GM11168 (cell line): ENCODE data around the gene CMIP.

Experiments used
- in situ Hi-C: fragments of 300-500 bp; cut with MboI; formaldehyde crosslinking; loops from one replicate; pipeline ENCODE4 v1.12.0; 2022; ENCODE audit warnings: low sequenced_read_pairs; ENCODE audit not compliant: unreplicated experiment

CMIP gene

DNA sequence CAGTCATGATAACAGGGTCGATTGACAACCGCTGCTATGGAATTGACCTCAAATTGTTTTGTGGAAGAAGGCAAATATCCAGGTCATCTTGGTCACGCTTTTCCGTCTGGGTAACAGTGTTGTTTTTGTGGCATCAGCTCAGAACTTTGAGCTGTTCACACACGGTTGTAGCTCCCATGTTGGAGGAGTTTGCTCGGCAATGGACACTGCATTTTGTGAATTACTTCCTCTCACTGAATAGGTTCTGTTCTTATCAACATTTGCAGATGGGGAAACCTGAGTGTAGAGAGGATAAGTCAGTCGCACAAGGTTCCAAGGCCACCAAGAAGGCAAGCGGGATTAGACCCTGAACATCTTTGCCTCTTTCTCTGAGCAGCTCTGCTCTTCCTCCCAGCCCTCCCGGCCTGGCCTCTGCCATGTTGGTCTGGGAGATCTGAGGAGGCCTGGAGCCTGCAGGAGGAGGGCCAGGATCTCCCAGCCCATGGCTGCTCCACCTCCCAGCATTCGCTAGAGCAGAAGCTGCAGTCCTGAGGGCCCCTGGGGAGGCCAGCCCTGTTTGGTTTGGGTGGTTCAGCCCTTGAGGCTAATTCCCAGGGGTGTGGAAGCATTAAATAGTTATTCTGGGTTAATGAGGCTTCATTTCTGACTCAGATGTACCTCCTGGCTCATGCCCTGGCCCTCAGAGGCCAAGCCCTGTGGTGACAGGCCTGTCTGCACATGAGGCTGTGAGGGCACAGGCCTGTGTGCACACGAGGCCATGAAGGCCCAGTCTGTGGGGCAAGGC, 180.3 kb downstream of the CMIP start:
- in situ Hi-C loops: loop anchor here (10.0 kb wide), 1 partner anchor 220 kb away; no protein-coding TSS in a partner anchor

GRCh38 chr16:81625544-81626153, 181.0 kb downstream of the CMIP start:
- in situ Hi-C loops: loop anchor here (10.0 kb wide), 1 partner anchor 221 kb away; no protein-coding TSS in a partner anchor

DNA sequence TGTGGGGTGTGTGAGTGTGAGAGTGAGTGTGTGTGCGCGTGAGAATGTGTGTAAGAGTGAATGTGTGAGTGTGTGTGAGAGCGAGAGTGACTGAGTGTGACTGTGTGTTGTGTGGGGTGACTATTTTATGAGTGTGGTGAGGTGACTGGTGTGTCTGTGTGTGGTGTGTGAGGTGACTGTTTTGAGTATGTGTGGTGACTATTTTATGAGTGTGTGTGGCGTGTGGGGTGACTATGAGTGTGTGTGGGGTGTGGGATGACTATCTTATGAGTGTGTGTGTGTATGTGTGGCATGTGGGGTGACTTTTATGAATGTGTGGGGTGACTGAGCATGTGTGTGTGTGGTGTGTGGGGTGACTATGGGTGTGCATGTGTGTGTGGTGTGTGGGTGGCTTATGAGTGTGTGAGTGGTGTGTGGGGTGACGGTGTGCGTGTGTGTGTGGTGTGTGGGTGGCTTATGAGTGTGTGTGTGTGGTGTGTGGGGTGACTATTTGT, 181.6 kb downstream of the CMIP start:
- in situ Hi-C loops: loop anchor here (10.0 kb wide), 1 partner anchor 221 kb away; no protein-coding TSS in a partner anchor

DNA sequence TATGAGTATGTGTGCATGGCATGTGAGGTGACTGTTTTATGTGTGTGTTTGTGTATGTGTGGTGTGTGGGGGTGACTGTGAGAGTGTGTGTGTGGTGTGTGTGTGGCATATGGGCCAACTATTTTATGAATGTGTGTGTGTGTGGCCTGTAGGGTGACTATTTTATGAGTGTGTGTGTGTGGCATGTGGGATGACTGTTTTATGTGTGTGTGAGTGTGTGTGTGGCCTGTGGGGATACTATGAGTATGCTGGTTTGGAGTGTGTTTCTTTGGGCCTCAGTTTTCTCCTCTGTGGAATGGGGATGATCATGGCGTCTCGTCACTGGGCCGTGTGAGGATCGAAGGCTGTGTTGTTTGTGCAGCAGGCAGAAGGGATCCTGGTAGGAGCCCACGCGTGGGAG, 182.4 kb downstream of the CMIP start:
- in situ Hi-C loops: loop anchor here (10.0 kb wide), 1 partner anchor 222 kb away; no protein-coding TSS in a partner anchor

DNA sequence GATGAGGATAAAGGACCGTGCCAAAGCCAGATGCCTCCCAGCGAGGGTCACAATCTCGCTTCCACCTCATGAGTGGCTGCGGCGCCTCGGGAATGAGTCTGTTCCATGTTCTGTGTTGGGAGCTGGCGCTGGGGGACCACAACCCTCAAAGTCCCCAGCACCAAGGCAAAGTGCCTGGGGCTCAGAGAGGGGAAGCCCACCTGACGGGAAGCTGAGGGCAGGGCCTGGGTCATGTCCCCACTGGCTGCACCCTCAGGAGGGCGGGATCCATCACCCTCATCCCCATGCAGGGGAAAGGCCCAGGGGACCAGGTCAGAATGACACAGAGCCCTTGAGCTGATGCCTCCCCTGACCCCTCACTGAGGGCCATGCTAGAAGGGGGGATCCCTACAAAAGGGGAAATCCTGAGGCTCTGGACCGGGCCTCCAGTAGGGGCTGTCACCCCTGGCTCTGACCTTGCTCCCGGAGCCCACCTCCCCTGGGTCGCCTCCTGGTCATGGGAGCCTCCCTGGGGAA, 183.2 kb downstream of the CMIP start:
- in situ Hi-C loops: loop anchor here (10.0 kb wide), 1 partner anchor 223 kb away; no protein-coding TSS in a partner anchor

- in situ Hi-C loops: loop anchor here (10.0 kb wide), 1 partner anchor 224 kb away; no protein-coding TSS in a partner anchor
These were observed 184.6 kb downstream of the CMIP start for GRCh38 chr16:81629034-81629802.

DNA sequence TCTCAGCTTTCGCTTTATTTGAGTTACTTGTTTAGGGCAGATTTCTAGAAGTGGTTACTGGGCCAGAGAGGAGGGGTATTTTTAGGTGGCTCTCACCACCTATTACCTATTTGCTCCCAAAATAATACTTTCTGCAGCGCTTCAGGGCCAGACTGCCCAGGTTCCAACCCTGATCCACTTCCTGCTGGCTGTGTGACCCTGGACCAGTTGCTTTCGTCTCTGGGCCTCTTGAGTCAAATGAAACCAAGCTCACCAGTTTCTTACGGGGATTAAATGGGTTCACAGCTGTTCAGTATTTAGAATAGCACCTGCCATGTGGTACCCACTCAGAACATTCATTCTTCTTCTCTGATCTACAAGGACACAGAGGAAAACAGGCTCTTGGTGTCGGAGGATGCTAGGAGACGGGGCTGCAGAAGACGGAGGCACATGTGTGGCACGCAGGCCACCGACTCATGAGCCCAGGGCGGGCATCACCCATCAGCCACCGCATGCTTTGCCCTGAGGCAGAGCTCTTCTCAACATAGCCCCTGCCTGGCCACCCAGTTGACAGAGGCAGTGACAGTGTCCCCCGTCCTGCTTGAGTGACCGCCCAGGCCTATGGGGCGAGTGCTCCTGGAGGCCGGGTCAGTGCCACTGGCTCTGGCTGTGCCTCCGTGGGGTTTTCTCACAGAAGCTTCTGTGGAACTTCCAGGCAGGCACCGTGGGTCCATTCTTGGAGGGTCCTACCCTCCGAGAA, 185.5 kb downstream of the CMIP start:
- in situ Hi-C loops: loop anchor here (5.0 to 10.0 kb wide), 2 partner anchors 92 to 225 kb away; no protein-coding TSS in a partner anchor

GRCh38 chr16:81630635-81631031, 186.0 kb downstream of the CMIP start:
- in situ Hi-C loops: loop anchor here (5.0 kb wide), 1 partner anchor 92 kb away; no protein-coding TSS in a partner anchor

GRCh38 chr16:81632392-81633146, 188.0 kb downstream of the CMIP start:
- in situ Hi-C loops: loop anchor here (5.0 kb wide), 1 partner anchor 90 kb away; no protein-coding TSS in a partner anchor

DNA sequence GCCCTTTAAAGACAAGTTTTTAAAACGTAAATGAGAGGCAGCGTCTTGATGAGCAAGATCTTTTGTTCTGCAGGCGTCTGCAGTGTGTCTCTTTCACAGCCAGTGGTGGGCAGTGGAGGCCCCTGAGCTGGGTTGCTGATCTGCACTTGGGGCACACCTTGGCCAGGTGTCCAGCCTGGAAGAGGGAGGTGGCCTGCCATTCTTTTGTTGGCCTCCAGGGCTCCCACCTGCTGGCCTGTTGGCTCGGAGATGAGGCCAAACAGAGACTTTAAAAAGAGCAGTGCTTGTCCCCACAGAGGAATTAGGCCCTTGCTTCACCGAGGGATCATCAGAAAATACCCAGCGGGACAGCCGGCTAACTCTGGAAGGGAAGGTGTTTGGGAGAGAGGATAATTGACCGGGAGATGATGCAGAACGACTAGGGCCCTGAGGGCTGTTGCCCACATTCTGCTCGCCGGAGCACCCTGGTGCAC, 188.6 kb downstream of the CMIP start:
- in situ Hi-C loops: loop anchor here (5.0 kb wide), 1 partner anchor 89 kb away; no protein-coding TSS in a partner anchor

- in situ Hi-C loops: loop anchor here (5.0 kb wide), 1 partner anchor 88 kb away; no protein-coding TSS in a partner anchor
These were observed 189.2 kb downstream of the CMIP start for GRCh38 chr16:81633680-81634379.

GRCh38 chr16:81634380-81635062, 189.9 kb downstream of the CMIP start:
- in situ Hi-C loops: loop anchor here (5.0 kb wide), 1 partner anchor 88 kb away; no protein-coding TSS in a partner anchor

DNA sequence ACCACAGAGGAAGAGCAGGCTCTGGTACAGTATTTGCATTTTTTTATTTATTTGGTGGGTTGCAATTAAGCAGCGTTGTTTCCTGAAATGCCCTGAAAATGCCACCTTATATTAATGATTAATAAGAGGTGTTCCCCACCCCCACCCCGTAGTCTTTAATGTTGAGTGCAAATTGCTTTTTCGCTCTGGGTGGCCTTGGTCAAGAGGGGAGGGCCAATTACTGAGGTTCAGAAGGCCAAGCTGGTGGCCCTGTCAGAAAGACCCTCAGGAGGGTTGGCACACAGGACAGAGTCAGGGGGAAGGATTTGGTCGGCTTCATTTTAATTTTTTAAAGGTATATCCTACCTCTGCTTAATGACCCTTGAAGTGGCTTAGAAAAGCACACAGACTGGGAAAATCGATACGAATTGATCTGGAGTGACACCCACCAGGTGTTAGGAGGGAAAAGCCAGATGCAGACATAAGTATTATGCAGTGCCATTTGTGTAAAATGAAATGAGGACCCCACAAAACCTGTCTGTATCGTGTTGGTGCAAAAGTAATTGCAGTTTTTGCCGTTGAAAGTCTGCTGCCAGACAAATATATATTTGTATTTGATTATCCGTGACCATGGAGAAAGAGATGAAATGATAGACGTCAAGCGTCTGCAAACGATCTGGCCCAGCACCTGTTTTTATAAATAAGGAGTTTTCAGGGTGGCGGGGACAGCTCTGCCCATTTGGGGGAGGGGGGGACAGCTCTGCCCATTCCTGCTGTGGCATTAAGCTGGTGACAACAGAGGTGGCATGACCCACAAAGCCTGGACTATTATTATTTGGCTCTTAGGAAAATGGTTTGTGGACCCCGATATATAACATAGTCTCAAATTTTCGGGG, 190.7 kb downstream of the CMIP start:
- in situ Hi-C loops: no loop called here

DNA sequence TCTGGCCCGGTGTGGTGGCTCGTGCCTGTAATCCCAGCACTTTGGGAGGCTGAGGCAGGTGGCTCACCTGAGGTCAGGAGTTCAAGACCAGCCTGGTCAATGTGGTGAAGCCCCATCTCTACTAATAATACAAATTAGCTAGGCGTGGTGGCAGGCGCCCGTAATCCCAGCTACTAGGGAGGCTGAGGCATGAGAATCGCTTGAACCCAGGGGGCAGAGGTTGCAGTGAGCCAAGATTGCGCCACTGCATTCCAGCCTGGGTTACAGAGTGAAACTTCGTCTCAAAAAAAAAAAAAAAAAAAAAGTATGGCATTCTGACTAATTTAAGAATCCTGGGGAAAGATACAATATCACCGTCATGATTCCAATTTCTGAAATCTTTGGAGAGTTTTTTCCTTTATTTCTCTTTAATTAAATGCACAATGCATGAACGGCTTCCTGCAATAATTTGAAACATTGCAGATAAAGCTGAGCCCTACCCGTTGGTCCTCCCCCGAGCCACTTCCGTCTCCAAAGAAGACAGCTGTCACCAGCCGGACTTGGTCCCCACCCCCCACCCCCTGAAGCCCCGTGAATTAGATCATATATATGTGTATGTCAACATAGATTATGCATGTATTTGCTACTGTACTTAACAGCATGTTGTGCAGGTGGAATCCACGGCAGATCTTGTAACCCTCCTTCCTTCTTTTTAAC, 191.8 kb downstream of the CMIP start:
- in situ Hi-C loops: no loop called here

DNA sequence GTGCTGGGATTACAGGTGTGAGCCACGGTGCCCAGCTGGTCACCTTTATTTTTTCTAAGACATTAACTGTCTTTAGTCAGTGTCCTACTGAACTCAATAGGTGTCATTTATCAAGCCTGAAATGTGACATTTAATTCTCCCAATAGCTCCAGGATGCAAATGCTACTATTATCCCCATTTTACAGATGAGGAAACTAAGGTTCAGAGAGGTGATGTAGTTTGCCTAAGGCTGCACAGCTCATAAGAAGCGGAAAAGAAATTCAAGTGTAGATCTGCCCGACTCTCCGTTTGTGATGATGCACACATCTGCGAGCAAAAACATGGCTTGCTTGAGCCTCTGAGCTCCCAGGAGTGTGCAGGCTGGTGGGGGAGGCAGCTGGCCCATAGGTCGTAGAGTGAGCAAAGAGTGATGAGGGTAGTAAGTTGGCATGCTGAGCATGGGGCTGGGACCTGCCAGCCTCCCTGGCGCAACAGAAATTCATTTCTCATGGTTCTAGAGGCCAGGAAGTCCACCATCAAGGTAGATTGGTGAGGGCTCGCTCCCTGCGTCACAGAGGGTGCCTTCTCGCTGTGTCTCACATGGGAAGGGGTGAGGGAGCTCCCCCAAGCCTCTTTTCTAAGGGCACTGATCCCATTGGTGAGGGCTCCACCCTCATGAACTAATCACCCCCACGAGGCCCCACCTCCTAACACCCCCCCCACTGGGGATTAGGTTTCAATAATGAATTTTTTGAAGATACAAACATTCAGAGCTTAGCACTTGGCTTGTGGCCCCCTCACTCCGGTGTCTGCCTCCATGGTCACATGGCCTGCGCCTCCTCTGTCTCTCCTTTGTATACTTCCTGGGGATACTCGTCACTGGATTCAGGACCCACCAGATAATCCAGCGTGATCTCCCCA, 193.0 kb downstream of the CMIP start:
- in situ Hi-C loops: no loop called here
